ENCODE measurements around the gene ERVH48-1. TPM values are rescaled to one million over a fixed set of nuclear protein-coding genes. Genes with fewer than 3 reads are reported as not detected.
"Not testable (repeated sequence)": the region's sequence is repeated elsewhere in the genome, so short reads cannot be mapped to it uniquely, and the experiment has no call there.

Gene ERVH48-1
- total and polyA plus RNA-seq, 4 donors: 0.03 to 0.19 TPM; not detected in 2

DNA sequence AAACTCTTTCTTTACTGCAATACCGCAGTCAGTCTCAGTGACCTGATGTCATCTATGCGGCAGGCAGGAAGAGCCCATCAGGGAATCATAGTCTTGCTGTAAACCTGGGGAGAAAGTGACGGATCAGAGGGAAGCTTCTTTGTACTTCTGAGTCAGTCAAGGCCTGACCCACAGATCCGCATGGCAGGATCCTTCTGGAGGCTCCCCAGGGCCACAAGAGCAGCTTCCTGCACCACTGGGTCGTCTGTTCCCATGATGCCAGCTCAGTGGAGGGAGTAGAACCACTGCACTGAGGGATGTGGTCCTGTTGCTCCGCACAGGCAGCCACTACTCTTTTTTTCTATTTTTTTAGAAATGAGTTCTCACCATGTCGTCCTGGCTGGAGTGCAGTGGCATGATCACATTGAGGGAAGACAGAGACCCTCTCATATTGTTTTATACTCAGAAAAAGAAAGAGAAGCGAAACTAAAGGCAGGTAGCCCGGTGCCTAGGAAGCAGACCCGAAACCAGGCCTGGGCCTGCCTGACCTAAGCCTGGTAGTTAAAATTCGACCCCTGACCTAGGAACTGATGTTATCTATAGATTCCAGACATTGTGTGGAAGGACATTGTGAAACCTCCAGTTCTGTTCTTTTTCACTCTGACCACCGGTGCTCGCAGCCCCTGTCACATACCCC is 6.3 kb upstream of the ERVH48-1 start (continued):
- no peak for TF ChIP-seq TAF1 (conservative IDR thresholded peaks at IDR 0.05)

DNA sequence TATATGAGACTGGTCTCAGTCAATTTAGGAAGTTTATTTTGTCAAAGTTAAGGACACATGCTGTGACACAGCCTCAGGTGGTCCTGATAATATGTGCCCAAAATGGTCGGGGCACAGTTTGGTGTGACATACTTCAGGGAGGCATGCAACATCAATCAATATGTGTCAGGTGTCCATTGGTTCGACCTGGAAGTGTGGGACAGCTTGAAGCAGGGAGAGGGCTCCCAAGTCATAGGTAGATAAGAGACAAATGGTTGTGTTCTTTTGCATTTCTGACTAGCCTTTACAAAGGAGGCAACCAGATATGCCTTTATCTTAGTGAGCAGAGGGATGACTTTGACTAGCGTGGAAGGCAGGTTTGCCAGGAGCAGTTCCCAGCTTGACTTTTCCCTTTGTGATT is 4.5 kb upstream of the ERVH48-1 start:
- H3K9me3 ChIP-seq (ENCODE audit: control insufficient read depth in 4 of 4, low read length in 3 of 4): no peaks in the 10 kb centered on the region
- WGBS: 66% methylated on average over 3 of the region's 3 CpGs
- H3K9ac ChIP-seq (ENCODE audit: low read depth in 1 of 2, low read length in 2 of 2): no peak overlapping the region
- no peak overlapping the region for H3K4me3 ChIP-seq (ENCODE audit: low read depth in 1 of 3, low read length in 3 of 3)
- H3K27ac ChIP-seq (ENCODE audit: low read depth in 1 of 2, low read length in 2 of 2): no peak overlapping the region
- DNase-seq (ENCODE audit: low spot score): no peak
- TF ChIP-seq RXRA (IDR thresholded peaks at IDR 0.05) (no peak), HNF4A (conservative IDR thresholded peaks at IDR 0.05) (no peak), TAF1 (conservative IDR thresholded peaks at IDR 0.05) (no peak), GABPA (IDR thresholded peaks at IDR 0.05 in 1 of 2, conservative IDR thresholded peaks at IDR 0.05 in 1 of 2) (no peak), ZBTB33 (IDR thresholded peaks at IDR 0.05) (no peak), NR2F2 (IDR thresholded peaks at IDR 0.05) (no peak), RAD21 (IDR thresholded peaks at IDR 0.05) (no peak), EGR1 (IDR thresholded peaks at IDR 0.05; ENCODE audit: low read depth in 2 of 2) (no peak), HNF4G (IDR thresholded peaks at IDR 0.05) (no peak), FOXA1 (IDR thresholded peaks at IDR 0.05) (no peak), JUND (IDR thresholded peaks at IDR 0.05) (no peak), ATF3 (IDR thresholded peaks at IDR 0.05) (no peak), YY1 (IDR thresholded peaks at IDR 0.05) (no peak)
- TF ChIP-seq, protein P1, sequence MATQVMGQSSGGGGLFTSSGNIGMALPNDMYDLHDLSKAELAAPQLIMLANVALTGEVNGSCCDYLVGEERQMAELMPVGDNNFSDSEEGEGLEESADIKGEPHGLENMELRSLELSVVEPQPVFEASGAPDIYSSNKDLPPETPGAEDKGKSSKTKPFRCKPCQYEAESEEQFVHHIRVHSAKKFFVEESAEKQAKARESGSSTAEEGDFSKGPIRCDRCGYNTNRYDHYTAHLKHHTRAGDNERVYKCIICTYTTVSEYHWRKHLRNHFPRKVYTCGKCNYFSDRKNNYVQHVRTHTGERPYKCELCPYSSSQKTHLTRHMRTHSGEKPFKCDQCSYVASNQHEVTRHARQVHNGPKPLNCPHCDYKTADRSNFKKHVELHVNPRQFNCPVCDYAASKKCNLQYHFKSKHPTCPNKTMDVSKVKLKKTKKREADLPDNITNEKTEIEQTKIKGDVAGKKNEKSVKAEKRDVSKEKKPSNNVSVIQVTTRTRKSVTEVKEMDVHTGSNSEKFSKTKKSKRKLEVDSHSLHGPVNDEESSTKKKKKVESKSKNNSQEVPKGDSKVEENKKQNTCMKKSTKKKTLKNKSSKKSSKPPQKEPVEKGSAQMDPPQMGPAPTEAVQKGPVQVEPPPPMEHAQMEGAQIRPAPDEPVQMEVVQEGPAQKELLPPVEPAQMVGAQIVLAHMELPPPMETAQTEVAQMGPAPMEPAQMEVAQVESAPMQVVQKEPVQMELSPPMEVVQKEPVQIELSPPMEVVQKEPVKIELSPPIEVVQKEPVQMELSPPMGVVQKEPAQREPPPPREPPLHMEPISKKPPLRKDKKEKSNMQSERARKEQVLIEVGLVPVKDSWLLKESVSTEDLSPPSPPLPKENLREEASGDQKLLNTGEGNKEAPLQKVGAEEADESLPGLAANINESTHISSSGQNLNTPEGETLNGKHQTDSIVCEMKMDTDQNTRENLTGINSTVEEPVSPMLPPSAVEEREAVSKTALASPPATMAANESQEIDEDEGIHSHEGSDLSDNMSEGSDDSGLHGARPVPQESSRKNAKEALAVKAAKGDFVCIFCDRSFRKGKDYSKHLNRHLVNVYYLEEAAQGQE (IDR thresholded peaks at IDR 0.05): no peak
- peaks cover 0 to 2% (median 0%) of the 10 kb centered on the region in 4 donors for H3K4me1 ChIP-seq (ENCODE audit: control insufficient read depth in 4 of 4, insufficient read depth in 4 of 4, low read length in 3 of 4)
- H3K27me3 ChIP-seq (ENCODE audit: control insufficient read depth in 4 of 4, insufficient read depth in 4 of 4, low read length in 3 of 4): no peaks in the 10 kb centered on the region
- no peaks in the 10 kb centered on the region for H3K36me3 ChIP-seq (ENCODE audit: control insufficient read depth in 4 of 4, insufficient read depth in 3 of 4, low read depth in 1 of 4, low read length in 3 of 4)

GRCh38 chr21:42927474-42928200 is 2.2 kb upstream of the ERVH48-1 start:
- not testable (repeated sequence) for H3K4me3 ChIP-seq (ENCODE audit: low read depth in 1 of 3, low read length in 3 of 3); H3K27ac ChIP-seq (ENCODE audit: low read depth in 1 of 2, low read length in 2 of 2); H3K36me3 ChIP-seq (ENCODE audit: control insufficient read depth in 4 of 4, insufficient read depth in 3 of 4, low read depth in 1 of 4, low read length in 3 of 4); H3K9me3 ChIP-seq (ENCODE audit: control insufficient read depth in 4 of 4, low read length in 3 of 4); H3K9ac ChIP-seq (ENCODE audit: low read depth in 1 of 2, low read length in 2 of 2); DNase-seq (ENCODE audit: low spot score); H3K4me1 ChIP-seq (ENCODE audit: control insufficient read depth in 4 of 4, insufficient read depth in 4 of 4, low read length in 3 of 4); H3K27me3 ChIP-seq (ENCODE audit: control insufficient read depth in 4 of 4, insufficient read depth in 4 of 4, low read length in 3 of 4)
- WGBS: 94% methylated on average over 23 of the region's 23 CpGs

Measured in liver (tissue), 9 donors.